Measurements from ENCODE around the gene DZIP1L.

Gene DZIP1L

GRCh38 chr3:138036572-138036971, 78.8 kb downstream of the DZIP1L start:
- Histone ChIP-seq H3K36me3 (ENCODE audit: insufficient read depth, low read length) (no peaks in the 10 kb centered on the region), H3K27ac (ENCODE audit: low read length) (no peak overlapping the region), H3K9ac (ENCODE audit: low read depth, low read length) (no peak overlapping the region), H3K79me2 (ENCODE audit: insufficient read depth, low read length) (no peaks in the 10 kb centered on the region), H3K4me1 (ENCODE audit: insufficient read depth, low read length) (no peaks in the 10 kb centered on the region), H4K20me1 (ENCODE audit: insufficient read depth, low read length) (no peaks in the 10 kb centered on the region), H2AFZ (ENCODE audit: low read depth, low read length) (no peak overlapping the region), H3K9me3 (ENCODE audit: insufficient read depth, low read length, severe bottlenecking) (no peaks in the 10 kb centered on the region), H3K4me2 (ENCODE audit: insufficient read depth, low read length) (no peak overlapping the region), H3K27me3 (ENCODE audit: insufficient read depth, low read length, poor library complexity) (peaks cover 26% of the 10 kb centered on the region), H3K4me3 (ENCODE audit: low read depth in 1 of 2, low read length in 2 of 2) (no peak overlapping the region)
- no peak for TF ChIP-seq CTCF (IDR thresholded peaks at IDR 0.05; ENCODE audit: borderline replicate concordance, extremely low read depth, low read length, poor library complexity, severe bottlenecking)
- no peak for TF ChIP-seq EZH2 (IDR thresholded peaks at IDR 0.05; ENCODE audit: borderline replicate concordance, low read depth, low read length, severe bottlenecking)
- ATAC-seq (ENCODE audit: insufficient read depth, low read depth) (no peak), DNase-seq (no peak)

DNA sequence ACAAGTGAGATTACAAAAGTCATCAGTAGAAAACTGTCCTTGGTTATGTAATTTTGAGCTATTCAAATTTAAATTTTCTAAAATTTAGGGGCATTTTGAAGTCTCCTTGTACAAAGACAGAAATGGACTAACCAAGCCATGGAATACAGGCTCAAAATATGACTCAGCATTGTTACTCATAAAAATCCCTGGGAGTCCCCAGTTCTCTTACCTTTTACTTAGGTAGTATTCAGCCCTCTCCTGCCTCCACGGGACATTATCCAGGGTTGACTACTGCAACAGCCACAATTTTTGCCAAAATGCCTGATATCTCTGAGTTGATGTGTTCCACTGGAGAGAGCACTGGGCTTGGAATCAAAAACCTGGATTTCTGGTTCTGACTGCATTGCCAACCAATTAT, 80.5 kb downstream of the DZIP1L start:
- Histone ChIP-seq H3K79me2 (ENCODE audit: insufficient read depth, low read length) (no peaks in the 10 kb centered on the region), H4K20me1 (ENCODE audit: insufficient read depth, low read length) (no peaks in the 10 kb centered on the region), H2AFZ (ENCODE audit: low read depth, low read length) (no peak overlapping the region), H3K9ac (ENCODE audit: low read depth, low read length) (no peak overlapping the region), H3K9me3 (ENCODE audit: insufficient read depth, low read length, severe bottlenecking) (no peaks in the 10 kb centered on the region), H3K27me3 (ENCODE audit: insufficient read depth, low read length, poor library complexity) (peaks cover 25% of the 10 kb centered on the region), H3K4me2 (ENCODE audit: insufficient read depth, low read length) (no peak overlapping the region), H3K4me3 (ENCODE audit: low read depth in 1 of 2, low read length in 2 of 2) (no peak overlapping the region), H3K36me3 (ENCODE audit: insufficient read depth, low read length) (no peaks in the 10 kb centered on the region), H3K27ac (ENCODE audit: low read length) (no peak overlapping the region), H3K4me1 (ENCODE audit: insufficient read depth, low read length) (no peaks in the 10 kb centered on the region)
- no peak for ATAC-seq (ENCODE audit: insufficient read depth, low read depth)
- no peak for DNase-seq
- TF ChIP-seq CTCF (IDR thresholded peaks at IDR 0.05; ENCODE audit: borderline replicate concordance, extremely low read depth, low read length, poor library complexity, severe bottlenecking) (no peak), EZH2 (IDR thresholded peaks at IDR 0.05; ENCODE audit: borderline replicate concordance, low read depth, low read length, severe bottlenecking) (no peak)

DNA sequence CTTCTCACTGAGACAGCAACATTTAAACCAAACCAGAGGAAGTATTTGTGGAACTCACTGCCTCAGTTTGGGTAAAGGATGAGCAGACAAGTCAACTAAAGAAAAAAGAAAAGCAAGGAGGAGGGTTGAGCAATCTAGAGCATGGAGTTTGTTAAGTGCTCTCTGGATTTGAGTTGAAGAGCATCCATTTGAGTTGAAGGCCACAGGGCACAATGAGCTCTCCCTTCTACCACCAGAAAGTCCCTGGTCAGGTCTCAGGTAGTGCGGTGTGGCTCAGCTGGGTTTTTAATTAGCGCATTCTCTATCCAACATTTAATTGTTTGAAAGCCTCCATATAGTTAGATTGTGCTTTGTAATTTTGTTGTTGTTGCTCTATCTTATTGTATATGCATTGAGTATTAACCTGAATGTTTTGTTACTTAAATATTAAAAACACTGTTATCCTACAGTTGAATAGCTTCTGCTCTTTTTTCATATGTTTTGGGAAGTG, 82.2 kb downstream of the DZIP1L start:
- Histone ChIP-seq H3K4me1 (ENCODE audit: insufficient read depth, low read length) (no peaks in the 10 kb centered on the region), H3K4me2 (ENCODE audit: insufficient read depth, low read length) (no peak overlapping the region), H2AFZ (ENCODE audit: low read depth, low read length) (no peak overlapping the region), H3K27ac (ENCODE audit: low read length) (no peak overlapping the region), H3K4me3 (ENCODE audit: low read depth in 1 of 2, low read length in 2 of 2) (no peak overlapping the region), H4K20me1 (ENCODE audit: insufficient read depth, low read length) (no peaks in the 10 kb centered on the region), H3K9ac (ENCODE audit: low read depth, low read length) (no peak overlapping the region), H3K79me2 (ENCODE audit: insufficient read depth, low read length) (no peaks in the 10 kb centered on the region), H3K27me3 (ENCODE audit: insufficient read depth, low read length, poor library complexity) (peaks cover 16% of the 10 kb centered on the region), H3K36me3 (ENCODE audit: insufficient read depth, low read length) (no peaks in the 10 kb centered on the region), H3K9me3 (ENCODE audit: insufficient read depth, low read length, severe bottlenecking) (no peaks in the 10 kb centered on the region)
- no peak for DNase-seq
- TF ChIP-seq EZH2 (IDR thresholded peaks at IDR 0.05; ENCODE audit: borderline replicate concordance, low read depth, low read length, severe bottlenecking) (no peak), CTCF (IDR thresholded peaks at IDR 0.05; ENCODE audit: borderline replicate concordance, extremely low read depth, low read length, poor library complexity, severe bottlenecking) (no peak)
- ATAC-seq (ENCODE audit: insufficient read depth, low read depth) = no peak

GRCh38 chr3:138032567-138032966, 82.8 kb downstream of the DZIP1L start:
- Histone ChIP-seq H3K79me2 (ENCODE audit: insufficient read depth, low read length) (no peaks in the 10 kb centered on the region), H3K4me2 (ENCODE audit: insufficient read depth, low read length) (no peak overlapping the region), H3K4me1 (ENCODE audit: insufficient read depth, low read length) (no peaks in the 10 kb centered on the region), H3K9me3 (ENCODE audit: insufficient read depth, low read length, severe bottlenecking) (no peaks in the 10 kb centered on the region), H4K20me1 (ENCODE audit: insufficient read depth, low read length) (no peaks in the 10 kb centered on the region), H3K36me3 (ENCODE audit: insufficient read depth, low read length) (no peaks in the 10 kb centered on the region), H3K4me3 (ENCODE audit: low read depth in 1 of 2, low read length in 2 of 2) (no peak overlapping the region), H3K27ac (ENCODE audit: low read length) (no peak overlapping the region), H3K9ac (ENCODE audit: low read depth, low read length) (no peak overlapping the region), H3K27me3 (ENCODE audit: insufficient read depth, low read length, poor library complexity) (peaks cover 16% of the 10 kb centered on the region), H2AFZ (ENCODE audit: low read depth, low read length) (no peak overlapping the region)
- ATAC-seq (ENCODE audit: insufficient read depth, low read depth) (no peak), DNase-seq (no peak)
- TF ChIP-seq EZH2 (IDR thresholded peaks at IDR 0.05; ENCODE audit: borderline replicate concordance, low read depth, low read length, severe bottlenecking) (no peak), CTCF (IDR thresholded peaks at IDR 0.05; ENCODE audit: borderline replicate concordance, extremely low read depth, low read length, poor library complexity, severe bottlenecking) (no peak)

Data from DND-41 (cell line).